Measurements from ENCODE around the gene CBX2.
A peak's percentile ranks its signal among the peaks of the same experiment; 100 is the strongest.
"Not testable (repeated sequence)": the region's sequence is repeated elsewhere in the genome, so short reads cannot be mapped to it uniquely, and the experiment has no call there.

Gene CBX2

DNA sequence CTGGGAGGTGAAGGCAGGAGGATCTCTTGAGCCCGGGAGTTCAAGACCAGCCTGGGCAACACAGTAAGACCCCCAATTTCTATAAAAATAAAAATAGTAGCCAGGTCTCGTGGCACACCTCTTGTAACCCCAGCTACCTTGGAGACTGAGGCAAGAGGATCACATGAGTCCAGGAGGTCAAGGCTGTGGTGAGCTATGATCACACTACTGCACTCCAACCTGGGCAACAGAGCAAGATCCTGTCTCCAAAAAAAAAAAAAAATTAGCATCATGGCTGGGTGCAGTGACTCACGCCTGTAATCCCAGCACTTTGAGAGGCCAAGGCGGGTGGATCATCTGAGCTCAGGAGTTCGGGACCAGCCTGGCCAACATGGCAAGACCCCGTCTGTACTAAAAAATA lies 6.7 kb upstream of the CBX2 start:
- H3K4me3 ChIP-seq (ENCODE audit: low read depth, low read length): no peak overlapping the region
- DNase-seq (ENCODE audit: low read depth): no peak
- TF ChIP-seq, protein P1, sequence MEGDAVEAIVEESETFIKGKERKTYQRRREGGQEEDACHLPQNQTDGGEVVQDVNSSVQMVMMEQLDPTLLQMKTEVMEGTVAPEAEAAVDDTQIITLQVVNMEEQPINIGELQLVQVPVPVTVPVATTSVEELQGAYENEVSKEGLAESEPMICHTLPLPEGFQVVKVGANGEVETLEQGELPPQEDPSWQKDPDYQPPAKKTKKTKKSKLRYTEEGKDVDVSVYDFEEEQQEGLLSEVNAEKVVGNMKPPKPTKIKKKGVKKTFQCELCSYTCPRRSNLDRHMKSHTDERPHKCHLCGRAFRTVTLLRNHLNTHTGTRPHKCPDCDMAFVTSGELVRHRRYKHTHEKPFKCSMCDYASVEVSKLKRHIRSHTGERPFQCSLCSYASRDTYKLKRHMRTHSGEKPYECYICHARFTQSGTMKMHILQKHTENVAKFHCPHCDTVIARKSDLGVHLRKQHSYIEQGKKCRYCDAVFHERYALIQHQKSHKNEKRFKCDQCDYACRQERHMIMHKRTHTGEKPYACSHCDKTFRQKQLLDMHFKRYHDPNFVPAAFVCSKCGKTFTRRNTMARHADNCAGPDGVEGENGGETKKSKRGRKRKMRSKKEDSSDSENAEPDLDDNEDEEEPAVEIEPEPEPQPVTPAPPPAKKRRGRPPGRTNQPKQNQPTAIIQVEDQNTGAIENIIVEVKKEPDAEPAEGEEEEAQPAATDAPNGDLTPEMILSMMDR (IDR thresholded peaks at IDR 0.05; ENCODE audit: control insufficient read depth, extremely low read depth, insufficient read depth): no peak

GRCh38 chr17:79772726-79773125 lies 5.2 kb upstream of the CBX2 start:
- not testable (repeated sequence) for DNase-seq (ENCODE audit: low read depth); H3K4me3 ChIP-seq (ENCODE audit: low read depth, low read length)

DNA sequence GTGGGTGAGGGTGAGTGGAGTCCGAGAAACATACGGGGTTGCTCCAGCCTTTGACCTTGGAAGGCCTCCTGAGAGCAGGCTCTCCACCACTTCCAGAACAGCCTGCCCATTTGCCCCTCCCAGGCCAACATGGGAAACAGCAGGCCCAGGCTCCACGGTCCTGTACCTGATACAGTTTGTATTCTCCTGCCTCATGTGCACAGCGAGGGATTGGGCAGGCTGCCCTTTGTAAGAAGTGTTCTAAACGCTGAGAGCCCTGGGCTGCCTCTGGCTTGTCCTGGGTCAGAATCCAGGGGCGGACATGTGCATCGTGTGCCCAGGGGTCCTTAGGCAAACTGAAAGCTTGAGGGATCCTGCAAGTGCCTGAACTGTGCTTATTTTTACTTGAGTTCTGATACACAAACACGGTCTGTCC lies 3.4 kb upstream of the CBX2 start:
- no peak overlapping the region for H3K4me3 ChIP-seq (ENCODE audit: low read depth, low read length)
- DNase-seq (ENCODE audit: low read depth): no peak
- TF ChIP-seq, protein P1 (IDR thresholded peaks at IDR 0.05; ENCODE audit: control insufficient read depth, extremely low read depth, insufficient read depth): no peak

GRCh38 chr17:79775632-79776031 lies 2.3 kb upstream of the CBX2 start:
- no peak overlapping the region for H3K4me3 ChIP-seq (ENCODE audit: low read depth, low read length)
- no peak for DNase-seq (ENCODE audit: low read depth)
- TF ChIP-seq, protein P1 (IDR thresholded peaks at IDR 0.05; ENCODE audit: control insufficient read depth, extremely low read depth, insufficient read depth): no peak

DNA sequence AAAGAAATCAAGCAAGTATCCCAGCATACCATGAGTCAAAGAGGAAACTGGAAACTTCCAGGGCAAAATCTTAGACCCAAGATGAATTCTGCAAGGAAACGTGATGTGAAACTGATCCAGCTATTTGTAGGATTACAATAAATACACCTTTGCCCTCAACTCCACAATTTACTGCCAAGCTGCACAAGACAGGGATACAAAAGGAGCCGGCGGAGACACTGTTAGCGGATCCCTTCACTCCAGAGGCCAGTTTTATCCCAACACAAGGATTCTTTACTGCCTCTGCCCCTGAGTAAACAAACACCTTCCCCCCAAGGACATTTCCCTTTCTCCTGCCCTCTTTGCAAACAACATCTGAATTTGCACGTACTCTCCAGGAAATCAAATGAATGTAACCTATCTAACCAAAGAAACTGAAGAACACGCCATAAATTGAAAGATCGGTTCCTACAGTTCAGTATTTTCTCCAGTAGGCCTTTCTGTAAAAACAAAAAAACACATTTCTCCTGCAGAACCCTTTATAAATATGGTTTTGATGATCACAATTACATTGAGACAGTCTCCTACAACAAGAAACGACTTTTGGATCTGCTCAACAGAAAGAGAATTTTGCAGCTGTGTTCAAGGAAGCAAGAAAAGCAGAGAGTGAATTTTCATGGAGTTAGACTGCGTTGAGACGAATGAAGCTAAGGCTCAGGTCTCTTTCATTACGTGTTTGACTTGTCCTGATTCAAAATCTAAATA lies 1.4 kb upstream of the CBX2 start:
- no peak overlapping the region for H3K4me3 ChIP-seq (ENCODE audit: low read depth, low read length)
- DNase-seq (ENCODE audit: low read depth): no peak
- TF ChIP-seq, protein P1 (IDR thresholded peaks at IDR 0.05; ENCODE audit: control insufficient read depth, extremely low read depth, insufficient read depth): no peak

DNA sequence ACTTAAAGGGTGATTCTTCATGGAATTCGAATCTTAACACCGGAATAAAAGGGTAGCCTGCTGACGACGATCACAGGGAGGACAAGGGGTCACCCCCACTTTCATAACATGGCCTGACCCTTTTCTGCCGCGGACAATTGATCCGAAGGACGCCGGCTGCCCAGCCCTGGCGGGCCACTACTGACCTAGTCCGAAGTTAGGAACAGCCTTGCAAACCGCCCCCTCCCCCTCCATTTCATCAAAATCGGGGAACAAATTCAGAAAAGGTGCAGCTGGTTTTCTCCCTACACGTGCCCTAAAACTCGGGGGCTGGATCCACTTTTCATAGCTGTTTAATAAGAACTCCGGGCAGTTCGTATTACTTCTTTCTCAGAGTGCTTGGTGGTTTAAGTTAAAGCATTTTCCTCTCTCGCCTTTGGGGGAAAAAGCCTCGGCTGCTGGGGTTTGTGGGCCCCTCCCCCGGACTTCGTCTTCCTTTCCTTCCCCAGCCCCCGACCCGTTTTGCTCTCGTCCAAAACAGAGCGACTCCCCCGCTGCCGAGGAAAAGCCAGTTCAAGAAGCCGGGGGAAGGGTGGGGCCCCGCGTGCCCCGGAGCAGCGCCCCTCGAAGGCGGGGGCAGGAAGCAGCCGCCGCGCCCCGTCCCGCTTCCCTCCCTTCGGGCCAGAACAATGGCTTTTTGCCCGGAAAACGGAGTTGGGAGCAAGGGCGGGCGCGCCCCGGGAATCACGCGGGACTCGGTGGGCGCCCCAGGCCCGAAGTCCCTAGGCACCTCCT lies 641 bp upstream of the CBX2 start:
- DNase-seq (ENCODE audit: low read depth): no peak
- H3K4me3 ChIP-seq (ENCODE audit: low read depth, low read length): peak overlapping the region; percentile 53
- TF ChIP-seq, protein P1 (IDR thresholded peaks at IDR 0.05; ENCODE audit: control insufficient read depth, extremely low read depth, insufficient read depth): peak; percentile 42

- no peak for DNase-seq (ENCODE audit: low read depth)
- peak overlapping the region; percentile 78 for H3K4me3 ChIP-seq (ENCODE audit: low read depth, low read length)
- TF ChIP-seq, protein P1 (IDR thresholded peaks at IDR 0.05; ENCODE audit: control insufficient read depth, extremely low read depth, insufficient read depth): no peak
Measured at GRCh38 chr17:79778504-79779083, 646 bp downstream of the CBX2 start.

Measured in LNCaP clone FGC (cell line).